CD4-positive, alpha-beta T cell treated with Interleukin-2 at 100 ng/mL for 4 hours (primary cell): ENCODE data around the gene SULT1E1.
A peak's percentile ranks its signal among the peaks of the same experiment; 100 is the strongest.

Experiments
- DNase-seq: peaks from one replicate; pipeline ENCODE4 v3.0.0-alpha.2; 2020; ENCODE audit warnings: low spot score

The SULT1E1 gene

DNA sequence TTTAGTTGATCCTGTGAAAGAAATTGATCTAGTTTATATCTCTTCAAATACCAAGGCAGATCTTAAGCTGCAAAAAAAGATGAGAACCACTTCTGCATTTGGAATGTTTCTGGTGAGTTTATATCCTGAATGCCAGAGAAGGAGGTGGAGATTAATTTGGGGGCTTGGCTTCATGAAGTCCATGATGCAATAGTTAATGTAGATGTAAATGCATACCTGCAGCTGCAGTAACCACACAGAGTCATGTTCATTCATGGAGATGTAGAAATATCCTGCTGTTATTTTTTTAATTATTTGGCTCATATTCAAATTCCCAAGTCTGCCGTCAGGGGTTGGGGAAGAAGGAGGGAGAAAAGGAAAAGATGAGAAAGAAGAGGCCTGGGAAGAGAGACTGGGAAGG, at the start of gene SULT1E1:
Gene SULT1E1 (minus strand): TSS at position 94 of the 400 bp plus-strand sequence. CDS start 2,501 bp downstream, outside the sequence.
- DNase-seq: no peak

GRCh38 chr4:69909195-69909594, 49.2 kb upstream of the SULT1E1 start:
- DNase-seq: no peak

GRCh38 chr4:69907151-69907550, 47.2 kb upstream of the SULT1E1 start:
- no peak for DNase-seq

DNA sequence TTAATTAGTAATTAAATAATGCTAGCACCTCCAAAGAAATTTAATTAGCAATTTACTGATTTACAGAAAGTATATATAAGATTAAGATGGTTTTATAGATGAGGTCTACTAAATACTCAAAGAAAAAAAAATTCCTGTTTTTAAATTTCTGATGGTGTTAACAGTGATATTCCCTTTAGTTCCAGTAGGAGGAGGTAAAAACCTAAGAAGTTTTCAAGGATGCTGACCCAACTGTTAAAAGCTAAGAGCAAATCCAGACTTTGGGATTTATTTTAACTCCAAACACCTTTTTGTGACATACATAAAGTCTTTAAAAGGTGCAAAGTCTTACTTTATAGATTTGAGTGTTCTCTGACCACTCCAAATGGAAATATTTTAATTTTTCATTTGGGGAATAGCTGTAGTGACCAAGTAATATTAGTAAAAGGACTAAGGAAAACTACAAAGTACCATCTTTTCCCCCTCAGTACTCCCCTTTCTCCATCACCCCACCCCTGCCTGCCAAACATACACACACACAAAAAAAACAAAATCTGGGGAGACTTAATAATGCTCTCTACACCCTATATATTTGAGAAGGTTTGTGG, 36.7 kb upstream of the SULT1E1 start:
- no peak for DNase-seq

GRCh38 chr4:69894721-69895120, 34.8 kb upstream of the SULT1E1 start:
- DNase-seq: no peak

DNA sequence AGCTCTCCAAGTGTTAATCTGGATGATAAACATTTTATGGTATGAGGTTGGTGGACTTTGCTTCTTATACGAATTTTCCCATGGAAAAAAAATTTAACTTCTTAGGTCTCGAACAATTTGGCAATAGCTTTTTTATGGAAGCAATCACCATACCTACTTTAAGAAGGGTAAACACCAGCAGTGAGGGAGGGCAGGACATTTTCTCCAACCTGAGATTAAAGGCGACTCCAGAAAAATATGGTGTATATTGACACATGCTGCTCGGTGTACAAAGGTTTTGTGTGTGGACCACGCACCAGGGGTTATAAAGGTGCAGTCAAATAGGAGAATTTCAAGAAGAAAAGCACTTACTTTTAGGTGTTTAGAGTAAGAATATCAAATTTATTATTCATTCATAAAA, 34.2 kb upstream of the SULT1E1 start:
- no peak for DNase-seq

DNA sequence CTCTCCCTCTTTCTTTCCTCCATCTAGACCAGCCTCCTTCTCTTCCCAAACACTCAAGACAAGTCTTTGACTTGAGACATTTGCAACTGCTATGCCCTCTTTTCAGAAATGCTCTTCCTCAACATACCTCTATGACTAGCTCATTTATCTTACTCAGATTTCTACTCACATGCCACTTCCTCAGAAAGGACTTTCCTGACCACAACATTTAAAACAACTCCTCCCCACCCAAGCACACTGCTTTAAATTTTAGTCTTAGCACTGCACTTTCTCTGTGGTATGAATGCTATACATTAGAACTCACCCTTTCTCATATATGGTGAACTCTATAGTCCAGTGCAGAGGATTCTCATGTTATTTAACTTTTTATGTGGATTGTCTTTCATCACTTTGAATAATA, 28.4 kb upstream of the SULT1E1 start:
- no peak for DNase-seq

DNA sequence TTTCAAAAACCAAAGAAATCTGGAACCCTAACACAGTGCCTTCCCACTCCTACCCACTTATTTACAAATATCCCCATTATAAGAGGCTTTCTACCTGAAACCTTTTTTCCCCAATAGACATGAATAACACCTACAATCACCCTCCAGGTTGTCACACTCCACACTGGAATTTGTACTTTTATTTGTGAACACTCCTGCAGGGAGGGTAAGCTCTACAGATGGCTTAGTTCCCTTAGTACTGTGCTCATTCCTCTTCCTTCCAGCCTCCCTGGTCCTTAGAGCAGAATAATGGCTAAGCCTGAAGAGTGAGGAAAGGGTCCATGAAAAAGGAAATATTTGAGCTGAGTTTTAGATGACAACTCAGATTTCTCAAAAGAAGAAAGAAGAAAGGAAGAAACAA, 22.2 kb upstream of the SULT1E1 start:
- no peak for DNase-seq

- peak; percentile 35 for DNase-seq
Observed at GRCh38 chr4:69881173-69881773, 21.3 kb upstream of the SULT1E1 start.

DNA sequence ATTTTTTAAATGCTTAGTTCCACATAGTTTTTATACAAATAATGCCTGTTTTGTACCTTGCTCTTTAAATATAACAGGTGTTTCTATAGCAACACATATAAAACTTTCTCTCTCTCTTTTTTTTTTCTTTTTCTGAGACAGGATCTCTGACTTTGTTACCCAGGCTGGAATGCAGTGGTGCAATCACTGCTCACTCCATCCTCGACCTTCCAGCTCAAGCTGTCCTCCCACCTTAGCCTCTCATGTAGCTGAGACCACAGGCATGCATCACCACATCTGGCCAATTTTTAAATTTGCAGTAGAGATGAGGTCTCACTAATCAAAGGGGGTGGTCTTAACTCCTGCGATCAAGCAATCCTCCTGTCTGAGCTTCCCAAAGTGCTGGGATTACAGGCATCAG, 18.3 kb upstream of the SULT1E1 start:
- DNase-seq: no peak

DNA sequence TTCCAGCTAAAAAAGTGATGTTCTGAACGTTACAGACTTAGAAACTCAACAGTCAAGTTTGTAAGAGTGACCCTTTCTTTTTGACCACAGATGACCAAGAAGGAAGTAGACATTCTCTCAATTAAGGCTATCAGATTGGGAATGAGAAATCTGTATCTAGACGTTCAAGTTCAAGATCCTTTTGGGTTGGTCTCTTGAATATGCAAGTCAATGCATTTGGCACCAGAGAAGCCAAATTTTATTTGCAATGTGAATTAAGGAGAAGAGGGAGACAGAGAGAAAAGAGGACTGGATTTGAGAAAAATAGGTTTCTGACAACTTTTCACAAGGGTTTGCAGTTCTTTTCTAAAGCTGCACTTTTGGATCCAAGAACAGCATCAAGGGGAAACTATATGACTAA, 17.5 kb upstream of the SULT1E1 start:
- no peak for DNase-seq

GRCh38 chr4:69876071-69876470, 16.1 kb upstream of the SULT1E1 start:
- no peak for DNase-seq

DNA sequence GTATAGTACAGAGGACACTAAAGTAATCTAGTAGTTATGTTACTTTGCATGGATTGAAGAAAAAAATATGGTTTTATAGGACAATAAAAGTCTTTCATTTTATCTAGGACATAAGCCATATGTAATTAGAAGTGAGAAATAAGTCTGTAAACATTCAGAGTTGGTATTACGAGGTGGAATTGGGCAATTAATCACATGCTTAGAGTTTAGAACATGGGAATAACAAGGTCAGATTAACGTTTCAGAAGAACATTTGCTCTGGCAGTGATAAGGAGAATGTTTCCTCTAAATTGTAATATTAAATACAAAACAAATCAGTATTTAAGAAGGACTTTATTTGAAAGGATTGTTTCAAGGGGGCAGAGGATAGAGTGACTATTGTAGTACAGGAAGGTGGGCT, 15.6 kb upstream of the SULT1E1 start:
- DNase-seq: no peak

DNA sequence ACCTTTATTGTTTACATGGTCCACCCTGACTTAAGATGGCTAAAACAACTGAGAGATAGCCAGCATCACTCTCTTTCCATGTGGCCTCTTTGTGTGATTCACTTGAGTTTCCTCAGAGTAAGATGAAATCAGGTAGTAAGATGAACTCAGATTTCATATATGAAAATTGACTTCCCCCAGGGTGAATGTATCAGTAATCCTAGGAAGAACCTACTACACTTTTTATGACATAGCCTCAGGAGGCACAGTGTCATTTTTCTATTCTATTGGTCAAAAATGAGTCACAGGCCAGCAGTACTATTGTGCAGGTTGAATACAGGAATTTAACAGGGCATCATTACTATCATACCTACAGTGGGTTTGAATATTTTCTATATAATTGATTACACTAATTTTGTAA, 14.6 kb upstream of the SULT1E1 start:
- DNase-seq: no peak

DNA sequence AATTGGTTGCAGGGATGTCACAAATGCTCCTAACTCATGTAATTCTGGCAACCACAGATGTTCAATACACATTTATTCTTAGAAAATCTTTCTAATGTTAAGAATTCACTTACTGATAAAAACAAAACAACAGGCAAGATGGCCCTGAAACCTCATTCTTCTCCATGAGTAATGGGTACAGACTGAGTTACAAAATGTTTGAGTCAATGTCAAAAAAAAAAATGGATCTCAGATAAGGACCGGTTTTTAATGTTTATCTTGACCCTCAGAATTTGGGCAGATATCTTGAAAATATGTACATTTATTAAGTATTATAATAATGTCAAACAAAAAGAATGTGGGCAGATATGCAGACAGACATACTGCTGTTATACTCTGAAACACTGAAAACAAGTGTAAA, 1.8 kb upstream of the SULT1E1 start:
- no peak for DNase-seq

DNA sequence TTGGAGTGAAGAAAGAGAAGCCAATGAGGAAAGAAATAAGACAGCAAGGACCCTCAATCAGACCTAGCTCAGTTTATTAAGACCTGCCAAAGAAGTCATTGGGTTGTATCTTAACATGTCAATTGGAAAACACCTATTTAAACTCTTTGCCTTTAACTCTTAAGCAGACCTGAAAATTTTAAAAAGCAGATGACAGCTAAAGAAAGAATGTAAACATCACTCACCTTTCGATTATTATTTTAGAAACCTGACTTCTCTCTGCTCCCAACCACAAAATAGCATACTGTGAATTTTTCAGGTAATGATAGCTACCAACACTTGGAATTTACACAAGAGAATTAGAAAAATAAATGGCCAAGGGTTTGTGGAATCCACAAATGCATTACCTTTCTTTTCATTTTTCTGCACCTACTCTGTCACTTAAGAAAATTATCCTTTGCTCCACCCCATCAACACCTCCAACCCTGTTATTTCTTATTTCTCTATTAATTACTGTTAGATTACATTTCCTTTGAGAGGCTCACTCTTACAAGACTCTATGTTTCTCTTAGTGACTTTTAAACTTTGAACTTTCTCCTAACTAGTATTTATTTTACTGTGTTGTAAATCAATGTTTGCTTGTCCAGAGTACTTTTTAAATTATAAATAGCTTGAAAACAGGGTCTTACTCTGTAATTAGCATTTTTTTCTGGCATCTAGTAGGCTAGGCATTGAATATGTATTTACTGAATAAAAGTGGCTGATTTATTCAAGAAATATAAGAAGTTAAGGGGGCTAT, 765 bp upstream of the SULT1E1 start:
- no peak for DNase-seq

- no peak for DNase-seq
Observed at GRCh38 chr4:69859140-69859685, 732 bp downstream of the SULT1E1 start.

- DNase-seq: no peak
Observed at GRCh38 chr4:69858690-69859089, 1.3 kb downstream of the SULT1E1 start.

GRCh38 chr4:69855822-69856221, 4.1 kb downstream of the SULT1E1 start:
- DNase-seq: no peak

- no peak for DNase-seq
Observed at GRCh38 chr4:69849969-69850368, 10.0 kb downstream of the SULT1E1 start.

DNA sequence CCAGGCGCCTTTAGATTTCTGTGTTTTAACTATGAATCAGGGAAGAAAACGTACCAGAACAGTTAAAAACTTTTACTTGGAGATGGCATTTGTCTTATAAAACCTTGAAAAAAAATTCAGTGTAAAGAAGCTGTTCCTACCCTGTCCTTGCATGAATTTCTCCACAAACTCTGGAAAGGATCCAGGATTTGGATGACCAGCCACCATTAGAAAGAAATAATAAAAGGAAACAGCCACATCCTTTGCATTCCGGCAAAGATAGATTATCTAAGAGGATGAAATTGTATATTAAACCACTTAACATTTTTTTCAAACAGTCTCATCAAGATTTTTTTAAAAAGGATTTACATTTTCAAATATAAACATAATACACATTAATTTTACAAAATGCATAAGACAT, 10.6 kb downstream of the SULT1E1 start:
- DNase-seq: no peak

DNA sequence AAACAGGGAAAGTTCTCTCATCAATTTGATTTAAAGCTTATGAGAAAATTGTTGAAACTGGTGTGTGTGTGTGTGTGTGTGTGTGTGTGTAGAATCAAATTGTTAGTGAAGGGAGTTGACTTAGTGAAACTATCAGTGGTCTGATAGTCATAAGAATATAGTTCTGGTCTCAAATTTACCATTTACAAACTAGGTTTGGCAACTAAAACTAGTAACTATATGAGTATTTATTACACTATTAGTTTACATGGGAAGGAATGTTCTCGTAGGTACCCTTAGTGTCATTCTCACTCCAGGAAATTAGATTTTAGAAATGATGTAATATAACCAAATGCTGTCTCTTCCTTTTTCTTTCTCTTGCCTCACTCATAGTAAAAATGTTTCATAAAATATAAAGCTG, 11.9 kb downstream of the SULT1E1 start:
- no peak for DNase-seq

DNA sequence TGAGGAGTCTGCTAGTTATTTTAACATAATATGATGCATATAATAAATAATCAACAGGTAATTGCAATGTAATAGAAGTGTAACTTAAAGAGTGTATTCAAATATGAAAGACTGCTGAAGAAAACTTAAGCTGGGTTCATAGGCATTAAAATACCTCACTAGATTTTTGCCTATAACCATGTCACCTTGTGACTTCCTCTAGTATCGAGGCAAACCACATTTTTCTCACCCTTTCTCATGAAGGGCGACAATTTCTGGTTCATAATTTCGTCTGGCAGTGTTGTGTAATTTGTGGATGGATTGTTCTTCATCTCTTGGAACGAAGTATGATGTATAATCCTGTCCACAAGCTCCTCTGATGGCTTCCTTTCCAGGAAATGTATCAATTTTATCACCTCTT, 16.0 kb downstream of the SULT1E1 start:
- no peak for DNase-seq
